COR-L47 (cell line): ENCODE data around the gene LRPAP1.
A peak's percentile ranks its signal among the peaks of the same experiment; 100 is the strongest.

ENCODE experiments used
- DNase-seq: peaks from one replicate; lab custom pipeline; 2025; lab: John Stamatoyannopoulos, UW

The LRPAP1 gene

DNA sequence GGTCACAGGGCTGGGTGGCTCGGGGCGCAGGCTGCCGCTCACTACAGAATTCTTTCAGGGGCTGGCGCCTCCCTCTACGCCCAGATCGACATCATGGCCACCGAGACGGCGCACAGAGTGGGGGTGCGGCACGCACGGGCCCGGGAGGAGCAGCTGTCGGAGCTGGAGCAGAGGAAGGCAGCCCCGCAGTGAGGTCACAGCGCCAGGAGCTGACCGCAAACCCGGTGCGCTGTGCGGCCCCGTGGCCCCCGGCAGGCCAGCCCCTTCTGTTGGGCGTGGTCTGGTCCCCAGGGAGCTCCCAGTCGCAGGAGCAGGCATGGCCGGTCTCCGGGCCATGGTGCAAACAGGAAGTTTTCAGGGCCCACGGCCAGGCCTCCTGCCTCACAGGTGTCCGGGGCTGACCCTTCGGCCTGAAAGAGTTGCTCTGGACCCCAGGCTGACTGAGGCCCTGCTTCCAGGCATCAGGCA is 31.6 kb downstream of the LRPAP1 start:
- no peak for DNase-seq

DNA sequence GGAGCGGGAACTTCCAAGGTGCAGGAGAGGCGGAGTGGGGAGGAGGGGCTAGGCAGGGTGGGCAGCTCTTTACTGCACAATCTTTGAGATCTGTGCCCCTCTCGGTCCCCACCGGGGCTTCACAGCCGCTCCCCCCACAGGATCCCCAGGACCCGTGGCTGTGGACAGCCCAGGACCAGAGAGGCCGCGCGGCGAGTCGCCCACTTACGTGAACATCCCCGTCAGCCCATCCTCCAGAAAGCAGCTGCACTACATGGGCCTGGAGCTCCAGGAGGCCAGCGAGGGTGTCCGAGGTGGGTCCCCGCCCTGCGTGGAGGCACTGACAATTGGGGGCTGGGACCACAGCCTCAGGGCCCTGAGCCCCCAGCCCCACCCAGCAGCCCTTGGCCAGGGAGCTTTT is 32.1 kb downstream of the LRPAP1 start:
- DNase-seq, result no peak

DNA sequence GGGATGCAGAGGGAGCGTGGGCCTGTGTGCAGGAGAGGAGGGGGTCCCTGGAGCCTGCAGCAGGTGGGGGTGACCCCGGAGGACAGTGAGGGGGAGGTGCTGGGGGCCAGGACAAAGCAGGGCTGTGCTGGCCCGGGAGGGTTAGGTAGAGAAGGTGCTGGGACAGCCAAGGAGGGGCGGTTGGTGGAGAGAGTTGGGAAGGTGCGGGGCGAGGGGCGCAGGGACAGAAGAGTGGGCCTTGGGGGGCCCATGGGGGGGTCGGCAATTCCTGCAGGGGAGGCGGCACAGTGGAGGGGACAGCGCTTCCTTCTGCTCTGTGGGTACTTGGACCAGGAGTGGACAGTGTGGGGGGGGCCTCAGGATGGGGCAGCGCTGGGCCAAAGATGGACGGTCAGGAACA is 32.5 kb downstream of the LRPAP1 start:
- DNase-seq, result no peak

GRCh38 chr4:3498901-3499510 is 33.2 kb downstream of the LRPAP1 start:
- peak; percentile 82 for DNase-seq

GRCh38 chr4:3498407-3498806 is 33.8 kb downstream of the LRPAP1 start:
- no peak for DNase-seq

DNA sequence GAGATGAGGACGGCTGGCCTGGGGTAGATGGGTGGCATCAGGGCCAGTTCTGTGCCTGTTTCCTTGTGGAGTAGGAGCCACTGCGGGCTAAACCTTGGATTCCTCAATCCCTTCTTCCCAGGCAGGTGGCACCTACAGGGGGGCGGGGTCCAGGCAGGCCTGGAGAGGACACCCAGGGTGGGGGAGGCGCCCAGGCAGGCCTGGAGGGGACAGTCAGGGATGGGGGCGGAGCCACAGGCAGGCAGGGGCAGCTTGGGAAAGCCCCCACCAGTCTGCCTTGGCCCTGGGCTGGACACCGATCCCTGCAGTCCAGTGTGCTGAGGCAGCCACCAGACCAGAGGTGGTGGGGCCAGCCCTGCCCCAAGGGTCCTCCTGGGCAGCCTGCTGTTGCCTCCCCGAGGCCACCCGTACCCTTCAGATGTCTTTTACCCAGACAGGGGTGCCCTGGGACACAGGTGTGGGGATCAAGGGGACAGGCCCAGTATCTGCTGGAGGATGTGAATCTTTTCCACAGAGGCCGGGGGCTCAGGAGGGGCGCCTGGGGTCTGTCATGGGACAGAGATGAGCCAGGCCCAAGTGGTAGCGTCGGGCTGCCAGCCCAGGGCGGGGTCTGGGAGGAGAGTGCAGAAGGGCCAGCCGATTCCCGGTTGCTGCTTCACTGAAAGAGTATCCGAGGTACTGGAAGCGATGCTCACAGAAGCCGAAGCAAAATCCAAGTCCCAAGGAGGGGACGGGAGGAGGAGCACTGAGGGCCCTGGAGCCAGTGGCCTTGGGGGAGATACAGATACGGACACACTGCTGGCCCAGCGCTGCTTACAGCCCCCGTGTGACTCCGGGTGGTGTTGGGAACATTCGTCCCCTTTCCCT is 34.5 kb downstream of the LRPAP1 start:
- no peak for DNase-seq

GRCh38 chr4:3497095-3497494 is 35.1 kb downstream of the LRPAP1 start:
- no peak for DNase-seq

GRCh38 chr4:3496021-3496420 is 36.2 kb downstream of the LRPAP1 start:
- DNase-seq, result no peak

DNA sequence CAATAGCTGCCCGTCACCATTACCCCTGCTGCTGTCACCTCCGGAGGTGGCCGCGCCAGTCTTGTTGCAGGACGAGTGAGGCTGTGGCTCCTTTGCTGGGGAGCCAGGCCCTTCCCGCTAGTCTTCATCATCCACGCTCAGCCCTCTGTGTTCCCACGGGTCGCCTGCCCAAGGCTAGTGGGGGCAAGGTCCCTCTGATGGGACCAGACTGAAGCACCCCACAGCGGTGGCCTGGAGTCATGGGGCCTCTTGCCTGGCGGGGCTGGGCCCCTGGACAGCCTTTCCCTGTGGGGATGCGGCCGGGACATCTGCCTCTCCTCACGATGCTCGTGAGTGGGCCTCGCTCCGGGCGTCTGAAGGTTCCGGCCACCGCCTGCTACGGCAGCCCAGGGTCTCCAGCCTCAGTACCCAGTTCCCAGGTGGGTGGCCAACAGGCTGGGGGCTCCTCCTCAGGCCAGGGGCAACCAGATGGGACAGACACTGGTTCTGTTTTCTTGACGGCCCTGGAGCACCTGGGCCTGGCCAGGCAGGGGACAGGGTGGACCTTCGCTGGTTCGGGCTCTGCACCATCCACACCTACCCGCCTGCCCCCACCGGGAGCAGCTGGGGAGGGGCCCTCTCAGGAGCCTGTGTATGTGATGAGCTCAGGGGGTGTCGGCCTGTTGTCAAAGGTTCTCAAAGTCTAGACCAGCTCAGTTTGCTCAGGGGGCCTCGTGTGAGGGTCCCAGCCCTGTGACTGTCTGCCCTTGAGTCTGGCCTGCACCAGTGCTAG is 36.8 kb downstream of the LRPAP1 start:
- no peak for DNase-seq

DNA sequence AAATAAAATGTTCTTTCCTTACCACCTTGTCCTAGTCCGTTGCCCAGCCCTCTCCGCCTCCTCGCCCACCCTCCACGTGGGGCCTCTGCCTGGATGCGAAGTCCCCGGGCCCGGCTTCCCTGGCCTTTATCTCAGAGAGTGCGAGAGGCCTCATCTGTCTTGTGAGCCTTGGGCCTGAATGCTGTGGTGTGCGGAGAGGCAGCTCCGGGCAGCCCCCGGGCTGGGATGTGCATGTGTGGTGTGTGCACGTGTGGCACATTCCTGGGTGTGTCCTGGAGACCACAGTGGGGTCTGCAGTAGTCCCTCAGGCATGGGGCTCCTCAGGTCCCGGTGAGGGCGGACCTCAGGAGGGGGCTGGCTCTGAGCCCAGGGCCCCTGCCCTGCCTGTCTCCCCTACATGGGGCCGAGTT is 37.8 kb downstream of the LRPAP1 start:
- no peak for DNase-seq

DNA sequence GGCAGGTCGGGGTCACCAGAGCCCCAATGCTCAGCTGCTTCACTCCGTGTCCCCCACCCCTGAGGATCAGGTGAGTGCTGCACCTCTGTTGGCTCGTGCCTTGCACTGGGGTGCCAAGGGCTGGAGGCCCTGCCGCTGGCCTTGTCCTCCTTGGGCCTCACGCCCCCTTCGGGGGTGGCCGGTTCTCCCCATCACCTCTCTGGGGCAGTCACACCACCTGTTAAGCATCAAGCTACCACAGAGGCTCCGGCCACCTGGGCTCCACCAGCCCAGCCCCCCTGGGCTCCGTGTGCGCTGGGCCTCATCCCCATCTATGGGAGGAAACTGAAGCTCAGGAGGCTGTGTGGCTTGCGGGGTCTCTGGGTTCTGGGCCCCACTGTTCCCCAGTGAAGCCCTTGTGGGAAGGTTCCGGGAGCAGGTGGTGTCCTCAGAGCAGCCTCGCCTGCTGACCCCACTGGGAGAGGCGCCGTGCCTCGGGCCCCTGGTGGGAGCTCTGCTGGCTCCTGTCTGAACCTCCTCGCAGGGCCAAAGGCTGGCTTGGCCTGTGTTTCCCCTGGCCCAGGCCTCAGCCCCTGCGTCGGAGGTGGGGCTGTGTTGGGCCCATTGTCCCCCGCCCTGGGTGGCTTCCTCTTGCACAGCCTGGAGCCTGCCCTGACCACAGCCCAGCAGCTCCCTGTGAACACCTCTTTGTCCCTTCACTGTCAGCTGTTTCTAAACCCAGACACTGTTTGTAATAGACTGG is 38.3 kb downstream of the LRPAP1 start:
- DNase-seq, result no peak

DNA sequence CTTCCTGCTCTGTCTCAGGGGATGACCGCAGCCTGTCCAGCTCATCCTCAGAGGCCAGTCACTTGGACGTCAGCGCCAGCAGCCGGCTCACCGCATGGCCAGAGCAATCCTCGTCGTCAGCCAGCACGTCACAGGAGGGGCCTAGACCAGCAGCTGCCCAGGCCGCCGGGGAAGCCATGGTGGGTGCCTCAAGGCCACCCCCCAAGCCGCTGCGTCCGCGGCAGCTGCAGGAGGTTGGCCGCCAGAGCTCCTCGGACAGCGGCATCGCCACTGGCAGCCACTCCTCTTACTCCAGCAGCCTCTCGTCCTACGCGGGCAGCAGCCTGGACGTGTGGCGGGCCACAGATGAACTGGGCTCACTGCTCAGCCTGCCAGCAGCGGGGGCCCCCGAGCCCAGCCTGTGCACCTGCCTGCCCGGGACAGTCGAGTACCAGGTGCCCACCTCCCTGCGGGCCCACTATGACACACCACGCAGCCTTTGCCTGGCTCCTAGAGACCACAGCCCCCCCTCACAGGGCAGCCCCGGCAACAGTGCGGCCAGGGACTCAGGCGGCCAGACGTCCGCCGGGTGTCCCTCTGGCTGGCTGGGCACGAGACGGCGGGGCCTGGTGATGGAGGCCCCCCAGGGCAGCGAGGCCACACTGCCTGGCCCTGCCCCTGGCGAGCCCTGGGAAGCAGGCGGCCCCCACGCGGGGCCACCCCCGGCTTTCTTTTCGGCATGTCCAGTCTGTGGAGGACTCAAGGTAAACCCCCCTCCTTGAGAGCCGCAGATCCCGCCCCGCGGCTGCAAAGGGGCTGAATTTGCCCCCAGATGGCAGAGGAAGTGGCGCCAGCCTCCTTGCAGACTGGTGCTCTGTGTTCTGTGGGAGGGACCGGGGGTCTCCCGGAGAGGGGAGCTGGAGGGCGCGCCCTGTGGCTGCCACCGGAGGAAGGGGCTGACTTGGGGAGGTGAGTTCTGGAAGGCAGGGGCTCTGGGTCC is 39.2 kb downstream of the LRPAP1 start:
- no peak for DNase-seq

GRCh38 chr4:3491681-3492405 is 40.4 kb downstream of the LRPAP1 start:
- DNase-seq, result no peak

GRCh38 chr4:3489451-3489962 is 42.7 kb downstream of the LRPAP1 start:
- DNase-seq, result no peak

- DNase-seq, result no peak
Measured at GRCh38 chr4:3488820-3489219, 43.4 kb downstream of the LRPAP1 start.

DNA sequence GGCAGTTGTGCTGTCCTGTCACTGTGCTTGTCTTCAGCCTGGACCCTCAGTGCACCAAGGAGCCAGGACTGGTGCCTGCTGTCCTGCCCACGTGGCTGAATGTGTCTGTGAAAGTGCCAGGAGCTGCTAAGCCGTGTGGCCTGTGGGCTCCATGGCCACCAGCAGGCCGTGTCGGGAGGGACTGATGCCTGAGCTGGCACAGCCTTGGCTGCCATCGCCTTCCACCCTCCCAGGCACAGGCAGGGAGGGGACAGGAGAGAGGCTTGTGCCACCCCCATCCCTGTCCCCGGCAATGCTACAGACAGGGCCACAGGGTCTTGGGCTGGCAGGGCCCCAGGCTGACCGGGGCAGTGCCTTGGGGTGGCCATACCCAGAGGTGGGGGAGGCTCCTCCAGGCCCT is 44.4 kb downstream of the LRPAP1 start:
- DNase-seq, result no peak

- DNase-seq, result peak; percentile 71
Measured at GRCh38 chr4:3486541-3487540, 45.4 kb downstream of the LRPAP1 start.

- DNase-seq, result no peak
Measured at GRCh38 chr4:3485886-3486540, 46.2 kb downstream of the LRPAP1 start.
